Measurements from ENCODE around the gene APOH.

APOH gene

DNA sequence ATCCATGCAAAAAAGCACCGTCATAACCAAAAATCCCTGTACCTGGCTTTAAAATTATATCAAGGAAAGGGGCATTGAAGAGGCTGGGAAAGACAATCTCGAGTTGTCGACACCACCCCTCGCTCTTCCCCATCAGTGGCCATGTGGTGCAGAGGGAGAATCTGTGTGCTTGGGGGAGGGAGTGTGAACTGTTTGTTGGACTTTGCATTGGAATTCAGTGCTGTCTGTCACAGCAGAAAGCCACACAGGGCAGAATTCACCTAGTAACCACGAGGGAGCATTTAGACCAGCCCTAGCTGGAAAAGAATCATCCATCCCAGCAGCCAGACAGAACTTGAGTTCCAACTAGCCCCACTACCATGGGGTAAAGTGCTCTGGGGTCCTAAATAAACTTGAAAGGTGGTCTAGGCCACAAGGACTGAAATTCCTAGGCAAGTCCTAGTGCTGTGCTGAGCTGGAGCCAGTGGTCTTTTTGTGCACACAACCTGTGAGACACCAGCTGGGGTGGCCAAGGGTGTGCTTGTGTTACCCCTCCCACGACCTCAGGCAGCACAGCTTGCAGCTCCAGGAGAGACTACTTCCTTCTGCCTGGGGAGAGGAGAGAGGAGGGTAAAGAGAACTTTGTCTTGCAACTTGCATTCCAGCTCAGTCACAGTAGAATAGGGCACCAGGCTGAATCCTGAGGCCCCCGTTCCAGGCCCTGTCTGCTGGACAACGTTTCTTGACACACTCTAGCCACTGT is 25.8 kb downstream of the APOH start:
- TF ChIP-seq, protein P1, sequence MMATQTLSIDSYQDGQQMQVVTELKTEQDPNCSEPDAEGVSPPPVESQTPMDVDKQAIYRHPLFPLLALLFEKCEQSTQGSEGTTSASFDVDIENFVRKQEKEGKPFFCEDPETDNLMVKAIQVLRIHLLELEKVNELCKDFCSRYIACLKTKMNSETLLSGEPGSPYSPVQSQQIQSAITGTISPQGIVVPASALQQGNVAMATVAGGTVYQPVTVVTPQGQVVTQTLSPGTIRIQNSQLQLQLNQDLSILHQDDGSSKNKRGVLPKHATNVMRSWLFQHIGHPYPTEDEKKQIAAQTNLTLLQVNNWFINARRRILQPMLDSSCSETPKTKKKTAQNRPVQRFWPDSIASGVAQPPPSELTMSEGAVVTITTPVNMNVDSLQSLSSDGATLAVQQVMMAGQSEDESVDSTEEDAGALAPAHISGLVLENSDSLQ (IDR thresholded peaks at IDR 0.05), result peak; percentile 33; the same call in 1 of the 2 replicates
- TF ChIP-seq CTBP1 (IDR thresholded peaks at IDR 0.05; ENCODE audit: borderline replicate concordance), result no peak
- CTCF ChIA-PET, result no interaction called here
- no peak for DNase-seq (ENCODE audit: extremely low spot score)
- POLR2A ChIA-PET, result no interaction called here

GRCh38 chr17:66200685-66201092 is 28.5 kb downstream of the APOH start:
- DNase-seq (ENCODE audit: extremely low spot score), result peak; percentile 63
- POLR2A ChIA-PET, result no interaction called here

GRCh38 chr17:66198242-66198641 is 31.0 kb downstream of the APOH start:
- ChIA-PET CTCF (no interaction called here), POLR2A (no interaction called here)
- TF ChIP-seq ZNF384 (IDR thresholded peaks at IDR 0.05), result no peak
- TF ChIP-seq SP1 (IDR thresholded peaks at IDR 0.05), result no peak
- no peak for TF ChIP-seq ELF4 (IDR thresholded peaks at IDR 0.05)
- no peak for TF ChIP-seq LEF1 (IDR thresholded peaks at IDR 0.05; ENCODE audit: borderline replicate concordance)
- TF ChIP-seq NFRKB (IDR thresholded peaks at IDR 0.05), result no peak
- TF ChIP-seq TARDBP (IDR thresholded peaks at IDR 0.05), result no peak
- TF ChIP-seq FOXK2 (IDR thresholded peaks at IDR 0.05), result no peak
- no peak for TF ChIP-seq ARNT (IDR thresholded peaks at IDR 0.05)
- no peak for TF ChIP-seq L3MBTL2 (conservative IDR thresholded peaks at IDR 0.05)
- TF ChIP-seq CTBP1 (IDR thresholded peaks at IDR 0.05; ENCODE audit: borderline replicate concordance), result no peak
- TF ChIP-seq FOXA1 (IDR thresholded peaks at IDR 0.05), result no peak
- TF ChIP-seq, protein P1 (IDR thresholded peaks at IDR 0.05), result no peak
- no peak for TF ChIP-seq HDGF (IDR thresholded peaks at IDR 0.05; ENCODE audit: borderline replicate concordance)
- no peak for TF ChIP-seq BHLHE40 (IDR thresholded peaks at IDR 0.05; ENCODE audit: borderline replicate concordance)
- no peak for TF ChIP-seq FOXM1 (IDR thresholded peaks at IDR 0.05; ENCODE audit: borderline replicate concordance)
- no peak for TF ChIP-seq SUZ12 (IDR thresholded peaks at IDR 0.05)
- DNase-seq (ENCODE audit: extremely low spot score), result no peak

More at GRCh38 chr17:66200685-66201092, 28.5 kb downstream of the APOH start:
- CTCF ChIA-PET, result interaction anchor here (0.6 to 1.4 kb wide), 9 partner anchors 8 to 704 kb away, joined by 3 to 6 read pairs (median 4); partner anchors contain the start of gene CEP112
- TF ChIP-seq SP1 (IDR thresholded peaks at IDR 0.05) (no peak), CTBP1 (IDR thresholded peaks at IDR 0.05; ENCODE audit: borderline replicate concordance) (no peak), BHLHE40 (IDR thresholded peaks at IDR 0.05; ENCODE audit: borderline replicate concordance) (peak; percentile 82), ELF4 (IDR thresholded peaks at IDR 0.05) (no peak), FOXK2 (IDR thresholded peaks at IDR 0.05) (no peak), TARDBP (IDR thresholded peaks at IDR 0.05) (peak; percentile 55; the same call in 1 of the 2 replicates), NFRKB (IDR thresholded peaks at IDR 0.05) (no peak), L3MBTL2 (conservative IDR thresholded peaks at IDR 0.05) (peak; percentile 82)
- TF ChIP-seq, protein P1 (IDR thresholded peaks at IDR 0.05), result no peak

GRCh38 chr17:66192378-66192687 is 36.9 kb downstream of the APOH start:
- CTCF ChIA-PET, result interaction anchor here (0.8 to 1.4 kb wide), 2 partner anchors 8 to 20 kb away, joined by 3 to 6 read pairs; no protein-coding TSS in a partner anchor
- DNase-seq (ENCODE audit: extremely low spot score), result no peak
- POLR2A ChIA-PET, result interaction anchor here (0.6 kb wide), 1 partner anchor 632 kb away, joined by 3 read pairs; no protein-coding TSS in a partner anchor
- TF ChIP-seq SP1 (IDR thresholded peaks at IDR 0.05) (no peak), ELF4 (IDR thresholded peaks at IDR 0.05) (no peak), CTBP1 (IDR thresholded peaks at IDR 0.05; ENCODE audit: borderline replicate concordance) (no peak), L3MBTL2 (conservative IDR thresholded peaks at IDR 0.05) (no peak; the same call in none of the 2 replicates)
- TF ChIP-seq, protein P1 (IDR thresholded peaks at IDR 0.05), result no peak

GRCh38 chr17:66191593-66192377 is 37.4 kb downstream of the APOH start, which contains the start of gene CEP112:
Gene CEP112, minus strand, starts transcription at chr17:66192133.
- DNase-seq (ENCODE audit: extremely low spot score), result peak; percentile 94
- ChIA-PET CTCF (interaction anchor here (0.8 to 1.4 kb wide), 2 partner anchors 9 to 21 kb away, joined by 3 to 6 read pairs; no protein-coding TSS in a partner anchor), POLR2A (interaction anchor here (0.6 kb wide), 1 partner anchor 632 kb away, joined by 3 read pairs; no protein-coding TSS in a partner anchor)
- TF ChIP-seq FOXM1 (IDR thresholded peaks at IDR 0.05; ENCODE audit: borderline replicate concordance) (no peak), L3MBTL2 (conservative IDR thresholded peaks at IDR 0.05) (peak; percentile 40; the same call in 1 of the 2 replicates), BHLHE40 (IDR thresholded peaks at IDR 0.05; ENCODE audit: borderline replicate concordance) (no peak), TARDBP (IDR thresholded peaks at IDR 0.05) (no peak), LEF1 (IDR thresholded peaks at IDR 0.05; ENCODE audit: borderline replicate concordance) (no peak)
- TF ChIP-seq, protein P1 (IDR thresholded peaks at IDR 0.05), result no peak
